ENCODE results near the gene PCDHB2.

DNA sequence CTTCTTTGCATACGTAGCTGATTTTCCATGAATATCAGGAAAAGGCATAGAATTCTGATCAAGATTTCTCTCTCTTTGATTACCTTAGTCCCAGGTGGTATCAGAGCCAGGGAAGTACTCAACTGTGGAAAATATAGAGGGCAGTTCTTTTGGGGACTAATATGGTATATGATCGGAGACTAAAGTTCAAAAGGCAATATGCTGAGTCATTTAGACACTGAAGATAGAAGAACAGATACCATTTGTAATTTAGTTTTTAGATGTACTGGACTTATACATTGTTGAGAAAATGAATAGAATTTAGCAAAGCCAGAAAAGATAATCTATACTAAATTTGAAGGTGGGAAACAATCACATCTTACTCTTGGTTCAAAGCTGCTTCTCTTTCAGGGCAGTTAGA is 10.9 kb downstream of the PCDHB2 start:
- TF ChIP-seq, protein P1, sequence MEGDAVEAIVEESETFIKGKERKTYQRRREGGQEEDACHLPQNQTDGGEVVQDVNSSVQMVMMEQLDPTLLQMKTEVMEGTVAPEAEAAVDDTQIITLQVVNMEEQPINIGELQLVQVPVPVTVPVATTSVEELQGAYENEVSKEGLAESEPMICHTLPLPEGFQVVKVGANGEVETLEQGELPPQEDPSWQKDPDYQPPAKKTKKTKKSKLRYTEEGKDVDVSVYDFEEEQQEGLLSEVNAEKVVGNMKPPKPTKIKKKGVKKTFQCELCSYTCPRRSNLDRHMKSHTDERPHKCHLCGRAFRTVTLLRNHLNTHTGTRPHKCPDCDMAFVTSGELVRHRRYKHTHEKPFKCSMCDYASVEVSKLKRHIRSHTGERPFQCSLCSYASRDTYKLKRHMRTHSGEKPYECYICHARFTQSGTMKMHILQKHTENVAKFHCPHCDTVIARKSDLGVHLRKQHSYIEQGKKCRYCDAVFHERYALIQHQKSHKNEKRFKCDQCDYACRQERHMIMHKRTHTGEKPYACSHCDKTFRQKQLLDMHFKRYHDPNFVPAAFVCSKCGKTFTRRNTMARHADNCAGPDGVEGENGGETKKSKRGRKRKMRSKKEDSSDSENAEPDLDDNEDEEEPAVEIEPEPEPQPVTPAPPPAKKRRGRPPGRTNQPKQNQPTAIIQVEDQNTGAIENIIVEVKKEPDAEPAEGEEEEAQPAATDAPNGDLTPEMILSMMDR (IDR thresholded peaks at IDR 0.05 in 2 of 3, conservative IDR thresholded peaks at IDR 0.05 in 1 of 3; ENCODE audit: control insufficient read depth in 2 of 3, extremely low read depth in 1 of 3, insufficient read depth in 1 of 3, low read depth in 3 of 3, low read length in 3 of 3) = no peak
- no peak for TF ChIP-seq SIN3A (IDR thresholded peaks at IDR 0.05; ENCODE audit: low read depth, low read length)
- TF ChIP-seq, protein P2, sequence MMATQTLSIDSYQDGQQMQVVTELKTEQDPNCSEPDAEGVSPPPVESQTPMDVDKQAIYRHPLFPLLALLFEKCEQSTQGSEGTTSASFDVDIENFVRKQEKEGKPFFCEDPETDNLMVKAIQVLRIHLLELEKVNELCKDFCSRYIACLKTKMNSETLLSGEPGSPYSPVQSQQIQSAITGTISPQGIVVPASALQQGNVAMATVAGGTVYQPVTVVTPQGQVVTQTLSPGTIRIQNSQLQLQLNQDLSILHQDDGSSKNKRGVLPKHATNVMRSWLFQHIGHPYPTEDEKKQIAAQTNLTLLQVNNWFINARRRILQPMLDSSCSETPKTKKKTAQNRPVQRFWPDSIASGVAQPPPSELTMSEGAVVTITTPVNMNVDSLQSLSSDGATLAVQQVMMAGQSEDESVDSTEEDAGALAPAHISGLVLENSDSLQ (IDR thresholded peaks at IDR 0.05) = no peak
- TF ChIP-seq, protein P3, sequence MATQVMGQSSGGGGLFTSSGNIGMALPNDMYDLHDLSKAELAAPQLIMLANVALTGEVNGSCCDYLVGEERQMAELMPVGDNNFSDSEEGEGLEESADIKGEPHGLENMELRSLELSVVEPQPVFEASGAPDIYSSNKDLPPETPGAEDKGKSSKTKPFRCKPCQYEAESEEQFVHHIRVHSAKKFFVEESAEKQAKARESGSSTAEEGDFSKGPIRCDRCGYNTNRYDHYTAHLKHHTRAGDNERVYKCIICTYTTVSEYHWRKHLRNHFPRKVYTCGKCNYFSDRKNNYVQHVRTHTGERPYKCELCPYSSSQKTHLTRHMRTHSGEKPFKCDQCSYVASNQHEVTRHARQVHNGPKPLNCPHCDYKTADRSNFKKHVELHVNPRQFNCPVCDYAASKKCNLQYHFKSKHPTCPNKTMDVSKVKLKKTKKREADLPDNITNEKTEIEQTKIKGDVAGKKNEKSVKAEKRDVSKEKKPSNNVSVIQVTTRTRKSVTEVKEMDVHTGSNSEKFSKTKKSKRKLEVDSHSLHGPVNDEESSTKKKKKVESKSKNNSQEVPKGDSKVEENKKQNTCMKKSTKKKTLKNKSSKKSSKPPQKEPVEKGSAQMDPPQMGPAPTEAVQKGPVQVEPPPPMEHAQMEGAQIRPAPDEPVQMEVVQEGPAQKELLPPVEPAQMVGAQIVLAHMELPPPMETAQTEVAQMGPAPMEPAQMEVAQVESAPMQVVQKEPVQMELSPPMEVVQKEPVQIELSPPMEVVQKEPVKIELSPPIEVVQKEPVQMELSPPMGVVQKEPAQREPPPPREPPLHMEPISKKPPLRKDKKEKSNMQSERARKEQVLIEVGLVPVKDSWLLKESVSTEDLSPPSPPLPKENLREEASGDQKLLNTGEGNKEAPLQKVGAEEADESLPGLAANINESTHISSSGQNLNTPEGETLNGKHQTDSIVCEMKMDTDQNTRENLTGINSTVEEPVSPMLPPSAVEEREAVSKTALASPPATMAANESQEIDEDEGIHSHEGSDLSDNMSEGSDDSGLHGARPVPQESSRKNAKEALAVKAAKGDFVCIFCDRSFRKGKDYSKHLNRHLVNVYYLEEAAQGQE (IDR thresholded peaks at IDR 0.05; ENCODE audit: low read depth, low read length) = no peak
- no peak for TF ChIP-seq TAF1 (IDR thresholded peaks at IDR 0.05; ENCODE audit: borderline replicate concordance, low read depth, low read length)
- no peak for TF ChIP-seq HDAC6 (IDR thresholded peaks at IDR 0.05; ENCODE audit: unreplicated experiment)
- no peak for TF ChIP-seq HDAC2 (IDR thresholded peaks at IDR 0.05)
- TF ChIP-seq NFIC (IDR thresholded peaks at IDR 0.05; ENCODE audit: low read depth, low read length) = no peak
- TF ChIP-seq EZH2 (IDR thresholded peaks at IDR 0.05; ENCODE audit: borderline replicate concordance, control insufficient read depth, low read depth, low read length) = no peak
- no peak for TF ChIP-seq CREB1 (IDR thresholded peaks at IDR 0.05; ENCODE audit: low read depth)
- no peak for TF ChIP-seq POLR2A (IDR thresholded peaks at IDR 0.05; ENCODE audit: low read depth, low read length)
- no peak for TF ChIP-seq POLR2AphosphoS5 (IDR thresholded peaks at IDR 0.05; ENCODE audit: low read length)
- TF ChIP-seq, protein P4, sequence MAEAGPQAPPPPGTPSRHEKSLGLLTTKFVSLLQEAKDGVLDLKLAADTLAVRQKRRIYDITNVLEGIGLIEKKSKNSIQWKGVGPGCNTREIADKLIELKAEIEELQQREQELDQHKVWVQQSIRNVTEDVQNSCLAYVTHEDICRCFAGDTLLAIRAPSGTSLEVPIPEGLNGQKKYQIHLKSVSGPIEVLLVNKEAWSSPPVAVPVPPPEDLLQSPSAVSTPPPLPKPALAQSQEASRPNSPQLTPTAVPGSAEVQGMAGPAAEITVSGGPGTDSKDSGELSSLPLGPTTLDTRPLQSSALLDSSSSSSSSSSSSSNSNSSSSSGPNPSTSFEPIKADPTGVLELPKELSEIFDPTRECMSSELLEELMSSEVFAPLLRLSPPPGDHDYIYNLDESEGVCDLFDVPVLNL (IDR thresholded peaks at IDR 0.05; ENCODE audit: low read depth, low read length) = no peak
- TF ChIP-seq ESRRA (IDR thresholded peaks at IDR 0.05; ENCODE audit: low read length) = no peak
